NCI-H2171 treated with DMSO at 0.1 percent for 48 hours (cell line): Measurements from ENCODE around the gene NTMT1.
"Not testable (repeated sequence)": the region's sequence is repeated elsewhere in the genome, so short reads cannot be mapped to it uniquely, and the experiment has no call there.

ENCODE experiments used
- DNase-seq: peaks from one replicate; lab custom pipeline; 2025; lab: John Stamatoyannopoulos, UW

The NTMT1 gene

DNA sequence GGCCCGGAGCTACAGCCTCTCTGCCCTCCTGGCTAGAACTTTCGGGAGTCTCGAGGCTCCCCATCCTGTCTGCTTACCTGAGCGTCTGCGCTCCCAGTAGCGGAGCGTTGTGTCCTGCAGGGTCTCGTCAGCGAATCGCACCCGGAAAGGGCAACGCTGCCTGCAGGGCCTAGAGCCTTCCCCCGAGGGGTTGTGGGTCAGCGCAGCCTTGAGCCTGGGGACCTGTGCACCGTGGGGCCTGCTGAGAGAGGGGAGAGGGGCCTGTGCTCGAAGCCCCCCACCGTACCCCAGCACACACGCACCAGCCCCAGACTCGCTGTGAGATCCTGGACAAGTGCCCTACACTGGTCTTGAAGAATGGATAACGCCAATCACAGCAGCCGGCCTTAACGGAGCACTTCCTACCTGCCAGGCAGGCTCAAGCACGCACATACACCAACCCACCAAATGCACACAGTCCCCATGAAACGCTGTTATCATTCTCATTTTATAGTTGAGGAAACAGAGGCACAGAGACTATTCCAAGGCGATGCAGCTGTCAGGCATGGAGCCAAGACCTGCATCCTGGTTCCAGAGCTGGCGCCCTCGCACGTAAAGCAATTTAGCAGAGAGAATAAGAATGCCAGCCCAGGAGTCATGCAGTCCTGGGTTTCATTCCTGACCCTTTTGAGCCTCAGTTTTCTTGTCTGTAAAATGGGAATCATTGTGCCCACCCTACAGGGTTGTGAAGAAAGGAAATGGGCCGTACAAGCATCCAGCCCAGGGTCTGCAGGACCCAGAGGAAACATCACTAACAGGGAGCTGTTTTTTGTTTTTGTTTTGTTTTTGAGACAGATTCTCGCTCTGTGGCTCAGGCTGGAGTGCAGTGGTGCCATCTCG, 10.3 kb upstream of the NTMT1 start:
- DNase-seq: no peak

DNA sequence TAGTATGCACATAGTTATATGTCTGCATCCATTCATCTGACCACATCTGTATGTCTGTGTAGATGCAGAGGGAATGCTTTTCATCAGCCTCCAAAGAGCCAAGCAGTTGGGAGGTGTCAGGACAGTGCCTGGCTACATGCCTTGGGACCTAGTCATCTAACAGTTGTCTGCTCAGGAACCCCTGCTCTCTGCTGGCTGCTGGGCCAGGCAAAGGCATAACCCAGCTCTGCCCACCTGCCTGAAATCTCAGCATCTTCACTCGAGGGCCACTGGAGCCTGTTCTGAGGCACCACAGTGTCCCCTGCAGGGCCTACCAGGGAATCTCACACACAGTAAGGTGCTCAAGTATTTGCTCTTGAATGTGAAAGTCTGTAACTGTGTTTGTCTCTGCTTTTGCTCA, 8.8 kb upstream of the NTMT1 start:
- peak; percentile 21 for DNase-seq

DNA sequence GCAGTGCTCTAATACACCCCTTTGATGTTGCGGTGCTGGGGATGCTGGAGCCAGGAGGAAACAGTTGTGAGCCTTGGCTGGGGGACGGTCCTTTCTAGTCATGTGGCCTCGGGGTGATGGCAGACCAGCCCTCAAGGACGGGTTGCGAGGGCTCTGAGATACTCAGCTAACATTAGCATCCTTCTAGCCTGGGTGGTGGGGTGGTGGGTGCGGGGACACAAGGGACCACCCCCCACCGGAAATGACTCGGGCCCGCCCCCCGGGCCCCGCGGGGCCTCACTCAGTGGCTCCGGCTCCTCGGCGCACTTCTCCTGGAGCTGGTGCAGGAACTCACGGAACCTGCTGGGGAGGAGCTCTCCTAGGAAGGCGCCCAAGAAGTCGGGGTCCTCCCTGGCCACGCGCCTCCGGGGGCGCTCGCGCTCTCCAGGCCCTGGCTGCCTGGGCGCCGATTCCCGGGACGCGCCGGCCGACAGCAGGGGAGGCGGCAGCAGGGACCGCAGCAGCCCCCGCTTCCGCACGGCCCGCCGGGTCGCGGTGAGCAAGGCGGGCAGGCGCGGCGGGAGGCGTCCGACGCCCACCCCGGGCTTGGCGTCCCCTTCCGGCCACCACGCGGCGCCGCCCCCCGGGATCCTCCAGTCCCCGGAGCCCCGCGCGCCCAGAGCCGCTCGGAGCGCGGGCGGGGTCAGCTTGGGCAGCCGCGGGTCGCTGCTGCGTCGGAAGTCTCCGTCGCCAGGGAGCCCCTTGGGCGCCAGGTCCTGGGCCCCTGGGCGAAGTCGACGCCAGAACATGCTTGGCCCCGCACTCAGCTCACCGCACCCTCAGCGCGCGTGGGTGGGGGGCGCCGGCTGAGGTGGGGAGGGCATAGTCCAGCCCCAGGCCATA, 5.9 kb upstream of the NTMT1 start:
- DNase-seq: peak; percentile 60

GRCh38 chr9:129620669-129621295, 5.2 kb upstream of the NTMT1 start, which contains the start of gene C9orf50:
TSS of gene C9orf50 (minus strand) at chr9:129621101. CDS start at chr9:129620574, 527 bp downstream.
- peak; percentile 67 for DNase-seq

DNA sequence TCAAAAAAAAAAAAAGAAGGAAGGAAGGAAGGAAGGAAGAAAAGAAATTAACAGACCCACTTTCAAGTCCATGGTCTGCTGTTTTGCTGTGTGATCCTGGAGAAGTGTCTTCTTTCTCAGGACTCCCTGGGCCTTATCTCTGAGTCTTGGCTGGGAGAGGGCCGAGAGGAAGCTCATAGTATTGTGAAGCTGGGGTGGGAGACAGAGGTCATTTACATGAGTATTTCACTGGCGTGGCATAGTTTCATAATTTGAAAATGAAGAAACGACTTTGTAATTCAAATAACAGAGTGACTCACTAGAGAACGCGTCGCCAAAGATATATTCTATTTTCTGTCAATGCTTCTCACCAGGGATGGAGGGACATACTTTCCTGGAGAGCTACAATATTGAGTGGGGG, 2.6 kb upstream of the NTMT1 start:
- no peak for DNase-seq

- DNase-seq: peak; percentile 71
These were observed 1.7 kb upstream of the NTMT1 start for GRCh38 chr9:129624168-129624759.

DNA sequence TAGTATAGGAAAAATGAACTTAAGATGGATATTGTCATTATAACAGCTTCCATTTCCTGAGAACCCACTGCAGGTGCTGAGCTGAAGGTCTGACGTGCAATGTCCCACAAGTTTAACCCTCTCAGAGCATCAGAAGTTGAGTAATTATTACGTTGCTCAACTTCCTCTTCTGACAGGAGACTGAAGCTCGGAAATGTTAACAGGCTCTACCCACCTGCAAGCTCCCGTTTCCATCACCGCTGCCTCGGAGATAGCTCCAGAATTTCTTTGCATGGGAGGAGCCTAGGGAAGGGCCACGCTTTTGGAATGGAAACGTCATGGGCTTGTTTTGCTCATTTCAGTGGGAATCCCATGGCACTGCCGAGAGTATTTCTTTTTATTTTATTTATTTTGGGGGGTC, 1.0 kb upstream of the NTMT1 start:
- no peak for DNase-seq

- DNase-seq: no peak
These were observed 792 bp downstream of the NTMT1 start for GRCh38 chr9:129626625-129627284.

- DNase-seq: no peak
These were observed 1.8 kb downstream of the NTMT1 start for GRCh38 chr9:129627556-129628440.

GRCh38 chr9:129628709-129629108, 2.7 kb downstream of the NTMT1 start:
- no peak for DNase-seq

DNA sequence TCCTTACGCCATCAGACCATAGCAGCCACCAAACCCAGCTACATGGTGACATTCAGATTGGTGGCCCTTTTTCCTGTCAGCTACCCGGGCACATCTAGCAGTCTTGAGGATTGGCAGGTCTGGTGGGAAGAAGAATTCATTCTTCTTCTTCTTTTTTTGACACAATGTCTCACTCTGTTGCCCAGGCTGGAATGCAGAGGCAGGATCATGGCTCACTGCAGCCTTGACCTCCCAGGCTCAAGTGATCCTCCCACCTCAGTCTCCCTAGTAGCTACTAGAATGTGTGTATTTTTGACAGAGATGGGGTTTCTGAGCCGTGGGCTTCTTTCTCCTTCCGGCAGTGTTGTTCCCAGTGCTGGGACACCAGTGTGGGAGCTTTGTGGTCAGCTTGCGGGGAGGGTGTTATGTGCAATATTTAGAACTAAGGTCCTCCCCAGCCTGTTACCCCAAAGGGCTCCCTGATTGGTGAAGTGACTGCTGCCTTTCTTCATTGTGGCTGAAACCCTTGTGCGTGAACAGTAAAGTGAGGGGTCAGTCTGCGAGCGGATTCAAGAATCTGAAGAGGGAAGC, 3.4 kb downstream of the NTMT1 start:
- no peak for DNase-seq

GRCh38 chr9:129630967-129631673, 5.2 kb downstream of the NTMT1 start:
- no peak for DNase-seq

DNA sequence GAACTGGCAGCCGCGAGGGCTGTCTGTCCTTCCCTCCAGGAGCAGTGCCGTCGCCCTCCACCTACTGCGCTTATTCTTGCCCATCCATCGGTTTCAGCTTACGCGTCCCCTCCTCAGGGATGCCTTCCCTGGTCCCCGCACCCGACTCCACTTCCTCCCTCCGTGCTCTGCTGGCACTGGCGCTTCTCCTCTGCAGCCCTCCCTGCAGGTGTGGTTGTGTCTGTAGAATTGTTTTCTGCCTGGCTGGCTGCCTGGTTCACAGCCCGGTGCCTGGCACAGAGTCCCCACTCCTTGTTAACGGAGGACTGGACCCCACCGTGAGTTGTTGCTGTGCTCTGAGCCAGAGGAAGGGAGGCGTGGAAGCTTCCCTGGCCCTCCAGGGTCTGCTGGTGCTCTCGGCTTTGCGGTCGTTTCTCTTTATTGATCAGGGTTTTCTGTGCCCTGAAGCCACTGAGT, 5.7 kb downstream of the NTMT1 start:
- DNase-seq: no peak

- no peak for DNase-seq
These were observed 6.5 kb downstream of the NTMT1 start for GRCh38 chr9:129632460-129632859.

DNA sequence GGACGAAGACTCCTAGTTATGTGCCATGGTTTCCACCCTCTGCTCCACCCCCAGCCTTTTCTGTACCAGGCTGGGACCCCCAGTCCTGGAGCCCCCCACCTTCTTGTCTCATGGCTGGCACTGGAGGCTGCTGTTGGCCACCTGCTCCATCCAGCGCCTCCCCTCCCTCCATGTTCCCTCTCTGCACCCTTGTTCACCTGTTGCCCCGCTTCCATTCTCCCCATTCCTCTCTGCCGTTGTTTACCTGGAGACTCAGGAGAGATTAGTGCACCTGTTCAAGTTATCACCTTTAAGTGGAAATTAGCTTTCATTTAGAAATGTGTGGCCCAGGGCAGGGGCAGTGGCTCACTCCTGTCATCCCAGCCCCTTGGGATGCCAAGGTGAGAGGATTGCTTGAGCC, 7.2 kb downstream of the NTMT1 start:
- no peak for DNase-seq

GRCh38 chr9:129633848-129634247, 7.9 kb downstream of the NTMT1 start:
- DNase-seq: no peak

- no peak for DNase-seq
These were observed 9.4 kb downstream of the NTMT1 start for GRCh38 chr9:129635099-129636065.

GRCh38 chr9:129636343-129636742, 10.4 kb downstream of the NTMT1 start:
- not testable (repeated sequence) for DNase-seq
